Liver (tissue), 3 donors: ENCODE data around the gene SLC25A15.

Experiments used
- EGR1 ChIP-seq, 2 donors: IDR thresholded peaks; 2 replicates each; pipeline ENCODE4 v1.6.1; 2016 to 2018; ENCODE audit warnings: antibody characterized with exemption in 2 of 2, low read depth in 2 of 2
- FOXA1 ChIP-seq: IDR thresholded peaks from 2 replicates; pipeline ENCODE4 v1.6.1; 2016; ENCODE audit warnings: antibody characterized with exemption
- HNF4A ChIP-seq, 2 donors: conservative IDR thresholded peaks; 2 replicates each; pipeline ENCODE4 v1.6.1; 2016; ENCODE audit warnings: antibody characterized with exemption in 2 of 2, mild to moderate bottlenecking in 2 of 2
- JUND ChIP-seq, 2 donors: IDR thresholded peaks; 2 replicates each; pipeline ENCODE4 v1.6.1; 2016; ENCODE audit warnings: antibody characterized with exemption in 2 of 2
- RAD21 ChIP-seq, 2 donors: IDR thresholded peaks; 2 replicates each; pipeline ENCODE4 v1.6.1; 2016; ENCODE audit warnings: antibody characterized with exemption in 2 of 2, mild to moderate bottlenecking in 2 of 2
- SP1 ChIP-seq: IDR thresholded peaks from 2 replicates; pipeline ENCODE4 v1.6.1; 2018; ENCODE audit warnings: antibody characterized with exemption, mild to moderate bottlenecking
- TAF1 ChIP-seq: conservative IDR thresholded peaks from 2 replicates; pipeline ENCODE4 v1.6.1; 2016; ENCODE audit warnings: antibody characterized with exemption, mild to moderate bottlenecking
- TF ChIP-seq, protein P1 (sequence below): fragments of 150-350 bp; IDR thresholded peaks from 2 replicates; pipeline ENCODE4 v1.5.1; 2017; ENCODE audit warnings: improper control_type of control experiment, low read depth, low read length; ENCODE audit not compliant: missing input control
- TF ChIP-seq, protein P2 (sequence below): IDR thresholded peaks from 2 replicates; pipeline ENCODE4 v1.6.1; 2016; ENCODE audit warnings: antibody characterized with exemption
- TF ChIP-seq, protein P3 (sequence below): IDR thresholded peaks from 2 replicates; pipeline ENCODE4 v1.6.1; 2016; ENCODE audit warnings: antibody characterized with exemption
- TF ChIP-seq, protein P4 (sequence below): IDR thresholded peaks from 2 replicates; pipeline ENCODE4 v1.6.1; 2016; ENCODE audit warnings: antibody characterized with exemption
- donor health status: healthy.
- donor health status: healthy.

DNA sequence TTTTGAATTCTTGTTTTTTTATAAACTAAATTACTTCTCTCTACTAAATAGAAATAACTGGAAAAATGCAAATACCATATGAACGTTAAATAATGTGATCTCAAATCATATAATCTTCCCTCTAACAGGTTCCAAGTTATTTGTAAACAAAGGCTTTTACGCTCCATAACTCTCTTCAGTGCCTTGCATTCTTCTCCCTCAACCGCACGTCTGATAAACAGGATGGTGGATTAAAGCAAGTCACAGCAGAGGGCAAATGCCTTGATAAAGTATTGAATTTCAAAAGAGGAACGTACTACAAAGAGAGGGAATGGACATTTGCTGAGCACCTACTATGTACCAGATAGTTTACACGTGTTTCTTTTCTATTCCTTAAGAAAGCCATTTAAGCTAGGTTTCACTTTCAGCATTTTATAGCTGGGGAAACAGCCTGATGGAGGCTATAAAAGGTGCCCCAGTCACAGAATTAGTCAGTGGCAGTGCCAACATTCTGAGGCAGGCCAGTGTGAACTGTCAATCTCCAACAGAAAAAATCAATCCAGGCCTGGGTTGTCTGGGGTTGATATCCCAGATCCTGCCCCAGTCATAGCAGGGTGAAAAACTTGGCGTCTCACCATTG, 34.2 kb upstream of the SLC25A15 start:
- TF ChIP-seq, protein P1, sequence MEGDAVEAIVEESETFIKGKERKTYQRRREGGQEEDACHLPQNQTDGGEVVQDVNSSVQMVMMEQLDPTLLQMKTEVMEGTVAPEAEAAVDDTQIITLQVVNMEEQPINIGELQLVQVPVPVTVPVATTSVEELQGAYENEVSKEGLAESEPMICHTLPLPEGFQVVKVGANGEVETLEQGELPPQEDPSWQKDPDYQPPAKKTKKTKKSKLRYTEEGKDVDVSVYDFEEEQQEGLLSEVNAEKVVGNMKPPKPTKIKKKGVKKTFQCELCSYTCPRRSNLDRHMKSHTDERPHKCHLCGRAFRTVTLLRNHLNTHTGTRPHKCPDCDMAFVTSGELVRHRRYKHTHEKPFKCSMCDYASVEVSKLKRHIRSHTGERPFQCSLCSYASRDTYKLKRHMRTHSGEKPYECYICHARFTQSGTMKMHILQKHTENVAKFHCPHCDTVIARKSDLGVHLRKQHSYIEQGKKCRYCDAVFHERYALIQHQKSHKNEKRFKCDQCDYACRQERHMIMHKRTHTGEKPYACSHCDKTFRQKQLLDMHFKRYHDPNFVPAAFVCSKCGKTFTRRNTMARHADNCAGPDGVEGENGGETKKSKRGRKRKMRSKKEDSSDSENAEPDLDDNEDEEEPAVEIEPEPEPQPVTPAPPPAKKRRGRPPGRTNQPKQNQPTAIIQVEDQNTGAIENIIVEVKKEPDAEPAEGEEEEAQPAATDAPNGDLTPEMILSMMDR, result no peak
- TF ChIP-seq, protein P2, sequence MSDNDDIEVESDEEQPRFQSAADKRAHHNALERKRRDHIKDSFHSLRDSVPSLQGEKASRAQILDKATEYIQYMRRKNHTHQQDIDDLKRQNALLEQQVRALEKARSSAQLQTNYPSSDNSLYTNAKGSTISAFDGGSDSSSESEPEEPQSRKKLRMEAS, result no peak
- TF ChIP-seq JUND (IDR thresholded peaks at IDR 0.05), result no peak
- no peak for TF ChIP-seq FOXA1
- TF ChIP-seq EGR1 (IDR thresholded peaks at IDR 0.05; ENCODE audit: low read depth in 2 of 2), result no peak
- no peak for TF ChIP-seq SP1
- no peak for TF ChIP-seq RAD21 (IDR thresholded peaks at IDR 0.05)
- TF ChIP-seq TAF1, result no peak
- TF ChIP-seq, protein P3, sequence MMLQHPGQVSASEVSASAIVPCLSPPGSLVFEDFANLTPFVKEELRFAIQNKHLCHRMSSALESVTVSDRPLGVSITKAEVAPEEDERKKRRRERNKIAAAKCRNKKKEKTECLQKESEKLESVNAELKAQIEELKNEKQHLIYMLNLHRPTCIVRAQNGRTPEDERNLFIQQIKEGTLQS, result no peak
- TF ChIP-seq, protein P4, sequence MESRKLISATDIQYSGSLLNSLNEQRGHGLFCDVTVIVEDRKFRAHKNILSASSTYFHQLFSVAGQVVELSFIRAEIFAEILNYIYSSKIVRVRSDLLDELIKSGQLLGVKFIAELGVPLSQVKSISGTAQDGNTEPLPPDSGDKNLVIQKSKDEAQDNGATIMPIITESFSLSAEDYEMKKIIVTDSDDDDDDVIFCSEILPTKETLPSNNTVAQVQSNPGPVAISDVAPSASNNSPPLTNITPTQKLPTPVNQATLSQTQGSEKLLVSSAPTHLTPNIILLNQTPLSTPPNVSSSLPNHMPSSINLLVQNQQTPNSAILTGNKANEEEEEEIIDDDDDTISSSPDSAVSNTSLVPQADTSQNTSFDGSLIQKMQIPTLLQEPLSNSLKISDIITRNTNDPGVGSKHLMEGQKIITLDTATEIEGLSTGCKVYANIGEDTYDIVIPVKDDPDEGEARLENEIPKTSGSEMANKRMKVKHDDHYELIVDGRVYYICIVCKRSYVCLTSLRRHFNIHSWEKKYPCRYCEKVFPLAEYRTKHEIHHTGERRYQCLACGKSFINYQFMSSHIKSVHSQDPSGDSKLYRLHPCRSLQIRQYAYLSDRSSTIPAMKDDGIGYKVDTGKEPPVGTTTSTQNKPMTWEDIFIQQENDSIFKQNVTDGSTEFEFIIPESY, result no peak
- TF ChIP-seq HNF4A (conservative IDR thresholded peaks at IDR 0.05), result no peak
